ENCODE results near the gene TRIM13.

TRIM13 gene

DNA sequence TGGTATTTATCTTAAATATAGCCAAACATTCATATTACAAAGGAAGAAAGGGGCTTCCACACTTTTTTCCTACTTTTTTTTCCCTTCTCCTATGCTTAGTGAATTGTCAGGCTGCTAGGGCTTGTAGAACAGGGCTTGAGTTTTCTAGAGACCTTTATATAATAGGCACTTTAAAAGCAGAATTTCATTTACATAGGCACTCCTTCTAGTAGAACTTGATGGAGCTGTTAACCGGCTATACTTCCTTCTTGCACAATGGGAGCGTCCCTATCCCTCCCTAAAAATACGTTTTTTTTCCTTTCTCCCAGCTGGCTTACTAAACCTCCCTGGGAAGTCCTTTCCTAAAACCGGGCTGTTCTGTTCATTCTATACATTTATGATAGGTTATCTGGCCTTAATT lies 1.1 kb downstream of the TRIM13 start:
- Histone ChIP-seq H3K4me1 (ENCODE audit: control insufficient read depth, insufficient read depth, low read length) (peaks cover 9% of the 10 kb centered on the region), H3K27ac (ENCODE audit: low read length) (peak overlapping the region; percentile 96), H3K4me3 (ENCODE audit: low read length in 2 of 2) (peak overlapping the region; percentile 78 to 89), H3K27me3 (ENCODE audit: control insufficient read depth in 1 of 2, insufficient read depth in 2 of 2, low read length in 2 of 2) (no peaks in the 10 kb centered on the region), H3K9ac (ENCODE audit: low read length in 2 of 2) (peak overlapping the region; percentile 89 to 95), H3K9me3 (ENCODE audit: control insufficient read depth in 2 of 2, low read length in 2 of 2) (no peaks in the 10 kb centered on the region), H3K36me3 (ENCODE audit: control insufficient read depth in 2 of 2, insufficient read depth in 2 of 2, low read length in 2 of 2) (peaks cover 2 to 7% of the 10 kb centered on the region in 2 donors)

- Histone ChIP-seq H3K9ac (ENCODE audit: low read length in 2 of 2) (peak overlapping the region in 1 of 2 donors; percentile 95), H3K4me1 (ENCODE audit: control insufficient read depth, insufficient read depth, low read length) (peaks cover 9% of the 10 kb centered on the region), H3K9me3 (ENCODE audit: control insufficient read depth in 2 of 2, low read length in 2 of 2) (no peaks in the 10 kb centered on the region), H3K36me3 (ENCODE audit: control insufficient read depth in 2 of 2, insufficient read depth in 2 of 2, low read length in 2 of 2) (peaks cover 2 to 7% of the 10 kb centered on the region in 2 donors), H3K4me3 (ENCODE audit: low read length in 2 of 2) (peak overlapping the region in 1 of 2 donors; percentile 78), H3K27ac (ENCODE audit: low read length) (no peak overlapping the region), H3K27me3 (ENCODE audit: control insufficient read depth in 1 of 2, insufficient read depth in 2 of 2, low read length in 2 of 2) (no peaks in the 10 kb centered on the region)
Observed at GRCh38 chr13:49998714-49999624, 2.1 kb downstream of the TRIM13 start.

DNA sequence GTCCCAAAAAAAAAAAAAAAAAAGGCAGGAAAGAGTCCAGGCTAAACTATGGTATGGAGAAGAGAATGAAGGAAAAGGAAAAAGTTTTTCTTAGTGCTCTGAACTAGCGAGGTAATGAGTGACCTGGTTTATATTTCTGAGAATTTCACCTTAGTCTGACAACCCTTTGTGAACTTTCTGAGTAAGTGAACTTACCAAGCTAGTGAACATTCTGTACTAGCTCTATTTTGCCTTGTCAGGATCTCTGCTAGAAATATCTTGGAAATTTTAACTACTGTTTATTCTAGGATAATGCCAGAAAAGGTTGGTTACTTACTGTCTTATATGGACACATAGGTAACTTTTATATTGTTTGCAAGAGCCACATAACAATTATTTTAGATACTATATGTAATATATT lies 4.4 kb downstream of the TRIM13 start:
- Histone ChIP-seq H3K27ac (ENCODE audit: low read length) (no peak overlapping the region), H3K4me3 (ENCODE audit: low read length in 2 of 2) (no peak overlapping the region), H3K27me3 (ENCODE audit: control insufficient read depth in 1 of 2, insufficient read depth in 2 of 2, low read length in 2 of 2) (no peaks in the 10 kb centered on the region), H3K9ac (ENCODE audit: low read length in 2 of 2) (no peak overlapping the region), H3K4me1 (ENCODE audit: control insufficient read depth, insufficient read depth, low read length) (peaks cover 7% of the 10 kb centered on the region), H3K9me3 (ENCODE audit: control insufficient read depth in 2 of 2, low read length in 2 of 2) (no peaks in the 10 kb centered on the region), H3K36me3 (ENCODE audit: control insufficient read depth in 2 of 2, insufficient read depth in 2 of 2, low read length in 2 of 2) (peaks cover 2 to 7% of the 10 kb centered on the region in 2 donors)

DNA sequence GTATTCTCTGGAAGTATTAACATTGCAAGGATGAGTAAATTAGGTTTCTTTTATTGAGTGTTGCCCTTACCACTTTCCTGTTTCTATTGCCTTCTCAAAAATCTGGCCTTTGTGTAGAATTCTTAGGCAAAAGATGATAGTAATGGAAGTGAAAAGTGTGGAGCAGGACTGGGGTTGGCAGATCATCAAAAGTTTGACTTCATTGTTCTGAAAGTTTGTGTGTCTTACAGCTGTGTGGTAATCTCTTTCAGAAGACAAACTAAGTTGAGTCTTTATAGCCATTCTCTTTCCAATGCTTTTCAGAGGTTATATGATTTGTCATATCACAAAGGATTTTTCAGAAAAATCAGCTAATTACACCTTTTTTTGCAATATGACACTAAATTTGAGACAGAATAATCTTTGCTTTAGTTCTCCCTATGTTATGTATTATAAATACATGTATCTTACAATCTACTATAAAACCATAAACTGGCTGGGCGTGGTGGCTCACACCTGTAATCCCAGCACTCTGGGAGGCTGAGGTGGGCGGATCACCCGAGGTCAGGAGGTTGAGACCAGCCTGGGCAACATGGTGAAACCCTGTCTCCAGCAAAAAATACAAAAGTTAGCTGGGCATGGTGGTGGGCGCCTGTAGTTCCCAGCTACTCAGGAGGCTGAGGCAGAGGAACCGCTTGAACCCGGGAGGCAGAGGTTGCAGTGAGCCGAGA lies 9.7 kb downstream of the TRIM13 start:
- Histone ChIP-seq H3K9ac (ENCODE audit: low read length in 2 of 2) (no peak overlapping the region), H3K4me1 (ENCODE audit: control insufficient read depth, insufficient read depth, low read length) (peaks cover 3% of the 10 kb centered on the region), H3K4me3 (ENCODE audit: low read length in 2 of 2) (no peak overlapping the region), H3K27me3 (ENCODE audit: control insufficient read depth in 1 of 2, insufficient read depth in 2 of 2, low read length in 2 of 2) (no peaks in the 10 kb centered on the region), H3K27ac (ENCODE audit: low read length) (no peak overlapping the region), H3K9me3 (ENCODE audit: control insufficient read depth in 2 of 2, low read length in 2 of 2) (no peaks in the 10 kb centered on the region), H3K36me3 (ENCODE audit: control insufficient read depth in 2 of 2, insufficient read depth in 2 of 2, low read length in 2 of 2) (peaks cover 0 to under 1% of the 10 kb centered on the region in 2 donors)

- H3K9me3 ChIP-seq (ENCODE audit: control insufficient read depth in 2 of 2, low read length in 2 of 2), result no peaks in the 10 kb centered on the region
- H3K4me3 ChIP-seq (ENCODE audit: low read length in 2 of 2), result no peak overlapping the region
- H3K27me3 ChIP-seq (ENCODE audit: control insufficient read depth in 1 of 2, insufficient read depth in 2 of 2, low read length in 2 of 2), result no peaks in the 10 kb centered on the region
- H3K4me1 ChIP-seq (ENCODE audit: control insufficient read depth, insufficient read depth, low read length), result no peaks in the 10 kb centered on the region
- H3K27ac ChIP-seq (ENCODE audit: low read length), result no peak overlapping the region
- H3K9ac ChIP-seq (ENCODE audit: low read length in 2 of 2), result no peak overlapping the region
- H3K36me3 ChIP-seq (ENCODE audit: control insufficient read depth in 2 of 2, insufficient read depth in 2 of 2, low read length in 2 of 2), result peaks cover 10 to 11% of the 10 kb centered on the region in 2 donors
Observed at GRCh38 chr13:50011461-50011860, 14.6 kb downstream of the TRIM13 start.

- H3K9me3 ChIP-seq (ENCODE audit: control insufficient read depth in 2 of 2, low read length in 2 of 2), result no peaks in the 10 kb centered on the region
- no peak overlapping the region for H3K4me3 ChIP-seq (ENCODE audit: low read length in 2 of 2)
- no peaks in the 10 kb centered on the region for H3K4me1 ChIP-seq (ENCODE audit: control insufficient read depth, insufficient read depth, low read length)
- H3K36me3 ChIP-seq (ENCODE audit: control insufficient read depth in 2 of 2, insufficient read depth in 2 of 2, low read length in 2 of 2), result peaks cover 10 to 11% of the 10 kb centered on the region in 2 donors
- no peaks in the 10 kb centered on the region for H3K27me3 ChIP-seq (ENCODE audit: control insufficient read depth in 1 of 2, insufficient read depth in 2 of 2, low read length in 2 of 2)
- H3K9ac ChIP-seq (ENCODE audit: low read length in 2 of 2), result no peak overlapping the region
- H3K27ac ChIP-seq (ENCODE audit: low read length), result no peak overlapping the region
Observed at GRCh38 chr13:50012396-50013169, 15.7 kb downstream of the TRIM13 start.

DNA sequence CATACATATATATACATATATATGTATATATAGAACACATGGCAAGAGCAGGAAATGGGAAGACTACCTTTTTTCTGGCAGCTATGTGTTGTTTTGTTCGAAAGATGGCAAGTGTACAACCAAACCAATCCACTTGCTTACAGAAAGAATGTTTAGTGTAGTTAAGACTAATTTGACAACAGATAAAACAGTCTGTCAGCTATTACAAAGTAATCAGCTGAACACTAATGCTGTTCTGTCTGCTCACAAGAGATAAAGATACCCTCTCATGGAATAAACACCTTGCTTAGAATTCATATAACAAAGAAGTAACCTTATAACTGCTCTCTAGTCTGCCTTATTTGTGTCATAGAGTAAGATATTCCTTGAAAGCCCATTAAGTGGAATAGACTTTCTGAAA lies 17.5 kb downstream of the TRIM13 start:
- Histone ChIP-seq H3K4me1 (ENCODE audit: control insufficient read depth, insufficient read depth, low read length) (no peaks in the 10 kb centered on the region), H3K4me3 (ENCODE audit: low read length in 2 of 2) (no peak overlapping the region), H3K36me3 (ENCODE audit: control insufficient read depth in 2 of 2, insufficient read depth in 2 of 2, low read length in 2 of 2) (peaks cover 10 to 11% of the 10 kb centered on the region in 2 donors), H3K9ac (ENCODE audit: low read length in 2 of 2) (no peak overlapping the region), H3K27ac (ENCODE audit: low read length) (no peak overlapping the region), H3K9me3 (ENCODE audit: control insufficient read depth in 2 of 2, low read length in 2 of 2) (no peaks in the 10 kb centered on the region), H3K27me3 (ENCODE audit: control insufficient read depth in 1 of 2, insufficient read depth in 2 of 2, low read length in 2 of 2) (no peaks in the 10 kb centered on the region)

DNA sequence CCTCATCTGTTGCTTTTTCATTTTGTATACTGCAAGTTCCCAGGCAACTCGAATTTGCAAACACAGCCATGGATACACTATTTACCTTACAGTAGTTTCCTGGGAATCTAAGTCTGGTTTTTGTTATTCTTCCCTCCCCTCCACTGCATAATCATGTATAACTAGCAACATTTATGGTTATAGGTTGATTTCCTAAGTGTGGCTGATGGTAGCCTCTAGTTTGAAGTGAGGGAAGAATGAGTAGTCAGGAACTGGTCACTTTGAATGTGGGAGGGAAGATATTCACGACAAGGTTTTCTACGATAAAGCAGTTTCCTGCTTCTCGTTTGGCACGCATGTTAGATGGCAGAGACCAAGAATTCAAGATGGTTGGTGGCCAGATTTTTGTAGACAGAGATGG lies 18.4 kb downstream of the TRIM13 start, which contains the start of gene KCNRG:
Gene KCNRG (plus strand): TSS at position 187 of the 400 bp plus-strand sequence. CDS start 50 bp downstream, at position 237.
- H3K27ac ChIP-seq (ENCODE audit: low read length), result peak within 1 kb of the TSS; percentile 56
- no peaks in the 10 kb centered on the region for H3K4me1 ChIP-seq (ENCODE audit: control insufficient read depth, insufficient read depth, low read length)
- H3K27me3 ChIP-seq (ENCODE audit: control insufficient read depth in 1 of 2, insufficient read depth in 2 of 2, low read length in 2 of 2), result no peaks in the 10 kb centered on the region
- no peaks in the 10 kb centered on the region for H3K9me3 ChIP-seq (ENCODE audit: control insufficient read depth in 2 of 2, low read length in 2 of 2)
- H3K9ac ChIP-seq (ENCODE audit: low read length in 2 of 2), result no peak within 1 kb of the TSS
- H3K4me3 ChIP-seq (ENCODE audit: low read length in 2 of 2), result peak within 1 kb of the TSS; percentile 45 to 50
- peaks cover 11 to 18% of the 10 kb centered on the region in 2 donors for H3K36me3 ChIP-seq (ENCODE audit: control insufficient read depth in 2 of 2, insufficient read depth in 2 of 2, low read length in 2 of 2)

DNA sequence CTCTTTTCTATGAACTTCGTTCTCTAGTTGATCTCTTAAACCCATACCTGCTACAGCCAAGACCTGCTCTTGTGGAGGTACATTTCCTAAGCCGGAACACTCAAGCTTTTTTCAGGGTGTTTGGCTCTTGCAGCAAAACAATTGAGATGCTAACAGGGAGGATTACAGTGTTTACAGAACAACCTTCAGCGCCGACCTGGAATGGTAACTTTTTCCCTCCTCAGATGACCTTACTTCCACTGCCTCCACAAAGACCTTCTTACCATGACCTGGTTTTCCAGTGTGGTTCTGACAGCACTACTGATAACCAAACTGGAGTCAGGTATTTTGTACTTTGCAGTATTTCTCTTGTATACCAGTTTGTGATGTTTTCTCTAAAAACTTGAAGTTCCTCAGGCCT lies 18.9 kb downstream of the TRIM13 start:
- Histone ChIP-seq H3K27ac (ENCODE audit: low read length) (peak overlapping the region; percentile 56), H3K9me3 (ENCODE audit: control insufficient read depth in 2 of 2, low read length in 2 of 2) (no peaks in the 10 kb centered on the region), H3K9ac (ENCODE audit: low read length in 2 of 2) (no peak overlapping the region), H3K4me1 (ENCODE audit: control insufficient read depth, insufficient read depth, low read length) (no peaks in the 10 kb centered on the region), H3K36me3 (ENCODE audit: control insufficient read depth in 2 of 2, insufficient read depth in 2 of 2, low read length in 2 of 2) (peaks cover 11 to 21% of the 10 kb centered on the region in 2 donors), H3K27me3 (ENCODE audit: control insufficient read depth in 1 of 2, insufficient read depth in 2 of 2, low read length in 2 of 2) (no peaks in the 10 kb centered on the region), H3K4me3 (ENCODE audit: low read length in 2 of 2) (peak overlapping the region; percentile 45 to 50)

DNA sequence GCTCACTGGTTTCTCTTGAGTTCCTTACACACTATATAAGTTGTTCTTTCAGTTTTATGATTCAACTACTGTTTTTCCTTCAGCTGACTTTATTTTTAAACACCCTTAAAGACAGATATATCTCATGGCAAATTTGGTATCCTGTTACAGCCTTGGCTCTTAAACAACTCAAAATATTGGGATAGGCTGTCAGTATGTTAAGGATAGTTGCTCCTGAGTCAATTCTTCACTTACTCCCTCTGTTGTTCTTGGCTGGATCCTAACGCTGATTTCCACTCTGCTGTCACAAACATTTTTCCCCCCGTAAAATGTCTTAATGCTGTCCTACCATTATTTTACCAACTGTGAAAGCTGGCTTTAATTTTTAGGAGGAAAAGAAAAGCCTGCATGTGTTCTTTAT lies 19.6 kb downstream of the TRIM13 start:
- H3K9me3 ChIP-seq (ENCODE audit: control insufficient read depth in 2 of 2, low read length in 2 of 2), result no peaks in the 10 kb centered on the region
- H3K9ac ChIP-seq (ENCODE audit: low read length in 2 of 2), result no peak overlapping the region
- H3K4me3 ChIP-seq (ENCODE audit: low read length in 2 of 2), result no peak overlapping the region
- no peaks in the 10 kb centered on the region for H3K4me1 ChIP-seq (ENCODE audit: control insufficient read depth, insufficient read depth, low read length)
- H3K27ac ChIP-seq (ENCODE audit: low read length), result no peak overlapping the region
- H3K36me3 ChIP-seq (ENCODE audit: control insufficient read depth in 2 of 2, insufficient read depth in 2 of 2, low read length in 2 of 2), result peaks cover 11 to 21% of the 10 kb centered on the region in 2 donors
- no peaks in the 10 kb centered on the region for H3K27me3 ChIP-seq (ENCODE audit: control insufficient read depth in 1 of 2, insufficient read depth in 2 of 2, low read length in 2 of 2)

Data from stomach smooth muscle (tissue), 2 donors.